HG03442 (cell line): Measurements from ENCODE around the gene TRAF3.

Source experiments
- ATAC-seq: cut with Tn5 transposase; IDR thresholded peaks from one replicate; pipeline ENCODE4 v1.9.1; 2021; ENCODE audit warnings: mild to moderate bottlenecking, moderate library complexity; ENCODE audit not compliant: unreplicated experiment

The TRAF3 gene

DNA sequence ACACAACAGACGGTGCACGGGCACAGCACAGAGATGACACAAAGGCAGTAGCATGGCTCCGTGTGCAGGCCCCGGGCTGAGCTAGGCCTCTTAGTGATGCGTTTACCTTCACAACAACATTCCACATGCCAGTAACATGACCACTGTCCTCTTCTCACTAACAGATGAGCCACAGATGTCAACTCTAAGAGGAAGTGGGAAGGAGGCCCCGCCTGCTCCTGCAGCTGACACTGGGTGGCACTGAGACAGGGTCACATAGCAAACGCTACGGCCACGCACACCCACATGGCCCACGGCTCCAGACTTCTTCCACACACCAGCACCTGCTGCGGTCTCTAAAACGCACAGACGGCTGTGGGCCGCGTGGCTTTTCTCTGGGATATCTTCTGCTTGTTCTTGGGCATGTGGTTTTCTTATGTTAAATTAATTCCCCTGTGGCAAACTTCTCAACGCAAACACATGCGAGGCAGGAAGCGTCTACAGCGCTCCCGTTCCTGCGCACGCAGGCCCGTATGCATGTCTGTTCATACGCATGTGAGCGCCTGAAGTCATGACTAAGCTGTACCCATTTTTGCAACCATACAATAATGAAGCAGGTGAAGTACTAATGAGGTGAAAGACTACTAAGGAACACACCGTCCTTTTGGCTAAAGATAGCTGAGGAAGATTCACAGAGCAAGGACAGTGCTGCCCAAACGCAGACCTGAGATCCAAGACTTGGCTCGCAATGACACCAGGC is 172.0 kb downstream of the TRAF3 start:
- no peak for ATAC-seq

DNA sequence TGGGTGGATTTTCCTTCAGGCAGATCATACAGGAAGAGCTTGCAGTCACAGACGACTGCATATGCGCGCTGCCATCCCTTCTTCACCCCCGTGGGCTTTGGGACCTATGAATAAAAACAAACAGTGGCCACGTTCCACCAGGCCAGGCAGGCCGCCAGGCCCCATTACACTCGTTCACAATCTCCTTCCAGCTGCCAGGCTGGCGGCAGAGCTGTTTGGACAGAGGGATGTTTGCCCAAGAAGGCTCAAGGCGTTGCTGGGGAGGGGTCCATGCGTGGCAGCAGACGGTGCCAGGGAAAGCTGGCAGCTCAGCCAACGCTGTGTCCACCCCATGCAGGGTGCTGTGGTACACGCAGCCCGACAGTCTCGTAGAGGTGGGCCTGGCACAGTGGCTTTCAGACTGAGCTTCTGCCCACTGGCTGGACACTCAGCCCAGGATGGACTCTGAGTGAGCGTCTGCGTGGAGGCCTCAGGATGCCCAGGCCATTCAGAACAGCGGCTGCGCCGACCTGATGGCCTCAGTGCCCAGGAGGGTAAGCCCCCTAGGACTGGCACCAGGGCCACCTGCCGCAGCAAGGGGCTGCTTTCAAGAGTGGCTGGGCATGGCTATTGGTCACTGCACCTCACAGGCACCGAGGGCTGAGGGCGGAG is 172.7 kb downstream of the TRAF3 start:
- no peak for ATAC-seq

- no peak for ATAC-seq
These were observed 173.8 kb downstream of the TRAF3 start for GRCh38 chr14:102951034-102951433.

- no peak for ATAC-seq
These were observed 174.6 kb downstream of the TRAF3 start for GRCh38 chr14:102951799-102952198.

DNA sequence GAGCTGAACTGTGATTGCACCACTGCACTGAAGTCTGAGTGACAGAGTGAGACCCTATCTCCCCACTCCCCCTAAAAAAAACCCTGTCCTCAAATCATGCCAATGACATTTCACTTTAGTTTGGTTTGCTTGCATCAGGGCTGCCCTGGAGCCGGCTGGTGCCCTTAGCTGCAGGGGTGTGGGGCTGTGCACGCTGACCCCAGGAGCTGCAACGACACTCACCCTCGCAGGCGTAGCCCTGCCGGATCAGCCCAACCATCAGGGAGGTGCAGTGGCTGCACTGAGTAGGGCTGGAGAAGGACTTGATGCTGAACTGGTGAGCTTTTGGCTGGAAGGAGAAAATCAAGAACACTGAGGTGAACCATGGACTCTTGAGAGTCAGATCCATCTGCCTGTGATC is 175.0 kb downstream of the TRAF3 start:
- no peak for ATAC-seq

GRCh38 chr14:102953100-102953499 is 175.9 kb downstream of the TRAF3 start:
- no peak for ATAC-seq

DNA sequence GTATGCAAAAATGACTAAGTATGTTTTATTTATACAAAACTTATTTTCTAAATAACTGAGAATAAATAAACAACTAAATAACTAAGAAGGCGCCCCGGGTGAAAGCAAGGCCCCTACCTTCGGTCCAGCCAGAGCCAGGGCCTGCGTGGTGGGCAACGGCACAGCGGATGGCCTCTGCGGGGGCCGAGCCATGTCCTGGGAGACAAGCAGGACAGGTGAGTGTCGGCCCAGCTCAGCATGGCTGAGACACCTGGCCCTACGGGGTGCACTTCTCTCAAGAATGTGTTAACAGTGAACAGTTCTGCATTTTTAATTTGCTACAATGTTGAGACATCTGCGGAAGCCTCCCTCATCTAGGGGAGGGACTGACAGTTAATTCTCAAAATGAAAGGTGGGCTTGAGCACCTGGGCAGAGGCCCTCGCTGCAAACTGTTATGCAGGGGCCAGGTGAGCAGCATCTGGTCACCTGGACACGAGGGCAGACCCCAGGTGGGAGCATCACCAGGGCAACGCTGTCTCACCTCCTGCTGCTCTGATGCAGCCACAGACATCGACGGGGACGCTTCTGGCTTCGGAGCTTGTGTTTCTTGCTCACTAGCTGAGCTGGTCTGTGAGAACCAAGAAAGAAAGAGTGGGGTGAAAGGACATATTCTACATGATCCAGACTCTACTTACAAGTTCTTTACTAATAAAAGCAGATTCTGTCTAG is 177.0 kb downstream of the TRAF3 start:
- ATAC-seq: no peak

DNA sequence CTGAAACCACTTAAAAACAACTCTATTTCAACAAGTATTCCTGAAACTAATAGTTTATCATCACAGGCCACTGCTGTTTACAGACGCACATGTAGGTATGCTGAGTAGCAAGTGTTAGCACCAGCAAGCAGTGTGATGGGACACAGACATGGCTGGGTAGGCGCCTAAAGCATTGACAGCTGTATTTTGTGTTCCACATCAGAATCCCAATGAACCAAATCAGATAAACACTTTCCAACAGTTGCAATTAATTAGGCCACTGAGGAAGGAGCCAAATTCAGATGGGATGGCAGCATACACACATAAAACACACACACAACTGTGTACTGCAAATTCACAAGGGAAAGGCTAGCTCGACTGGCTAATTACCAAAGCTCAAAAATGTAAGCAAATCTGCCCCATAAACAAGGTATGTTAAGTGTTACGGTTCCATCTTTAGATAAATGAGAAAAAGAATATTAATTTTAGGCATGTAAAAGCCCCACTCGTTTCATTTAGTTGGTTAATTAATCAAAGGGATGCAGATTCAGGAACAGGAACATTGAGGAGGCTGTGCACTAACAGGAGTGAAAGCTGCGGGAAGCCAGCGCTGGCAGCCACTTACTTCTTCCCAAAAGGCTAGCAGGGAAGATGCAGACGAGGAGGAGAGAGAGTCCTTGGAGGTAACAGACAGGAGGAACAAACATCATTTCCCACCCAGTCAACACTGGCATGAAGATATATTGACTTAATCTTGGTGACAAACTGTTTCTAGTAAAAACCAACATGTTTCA is 178.6 kb downstream of the TRAF3 start:
- ATAC-seq: no peak

- no peak for ATAC-seq
These were observed 180.0 kb downstream of the TRAF3 start for GRCh38 chr14:102957222-102957621.

DNA sequence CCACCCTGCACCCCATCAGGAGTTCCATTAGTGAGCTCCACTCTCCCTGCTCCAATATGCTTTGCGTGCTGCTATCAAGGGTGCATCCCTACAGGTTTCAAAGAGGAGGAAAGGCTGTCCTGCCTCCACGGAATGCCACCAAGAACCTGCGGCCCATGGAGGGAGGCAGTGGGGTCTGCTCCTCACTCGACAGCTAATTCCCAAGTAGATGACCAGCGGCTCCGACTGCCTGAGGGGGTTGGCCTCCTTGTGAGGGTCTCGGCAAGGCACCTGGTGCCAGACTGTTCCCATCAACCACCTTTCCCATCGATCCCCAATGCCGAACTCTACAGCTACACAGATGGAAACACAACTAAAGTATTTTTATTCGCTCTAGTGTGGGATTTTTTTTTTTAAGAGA is 181.2 kb downstream of the TRAF3 start:
- no peak for ATAC-seq
